Ishikawa (cell line): ENCODE data around the gene NMUR1.

Experiments
- MAX ChIP-seq: IDR thresholded peaks from 2 replicates; pipeline ENCODE4 v1.6.1; 2012
- RAD21 ChIP-seq: IDR thresholded peaks from 2 replicates; pipeline ENCODE4 v1.6.1; 2012; ENCODE audit warnings: low read depth

- TF ChIP-seq RAD21: no peak
- TF ChIP-seq MAX: no peak
These were observed 22.5 kb upstream of the NMUR1 start for GRCh38 chr2:231552752-231553151.
